ENCODE results near the gene DOK5. TPM values are rescaled to one million over a fixed set of nuclear protein-coding genes. Genes with fewer than 3 reads are reported as not detected.

DOK5 gene
- total RNA-seq, 3 donors from 2014 or later (not counting 1 experiment from before 2014, with no cell fraction given): not detected

- no peak for TF ChIP-seq CTCF (IDR thresholded peaks at IDR 0.05)
- Histone ChIP-seq H3K27ac (ENCODE audit: low read length) (no peak overlapping the region), H3K27me3 (ENCODE audit: control insufficient read depth, insufficient read depth, low read length) (no peaks in the 10 kb centered on the region), H3K4me3 (ENCODE audit: low read length) (no peak overlapping the region), H3K9me3 (ENCODE audit: control insufficient read depth, insufficient read depth, low read length) (no peaks in the 10 kb centered on the region), H3K36me3 (ENCODE audit: control insufficient read depth, insufficient read depth, low read length) (no peaks in the 10 kb centered on the region), H3K4me1 (ENCODE audit: control insufficient read depth, insufficient read depth, low read length) (no peaks in the 10 kb centered on the region)
- DNase-seq (no peak), ATAC-seq (no peak)
- H3K36me3 Mint-ChIP-seq: no peaks in the 10 kb centered on the region
- intact Hi-C loops (cut with micrococcal nuclease): no loop called here
- H3K27me3 Mint-ChIP-seq (ENCODE audit: low read depth in 2 of 2): peaks cover 3 to 13% of the 10 kb centered on the region in 2 donors
- no peak overlapping the region for H3K27ac Mint-ChIP-seq
- H3K4me1 Mint-ChIP-seq: no peaks in the 10 kb centered on the region
- H3K9me3 Mint-ChIP-seq: no peaks in the 10 kb centered on the region
- H3K4me3 Mint-ChIP-seq: no peak overlapping the region
- no CpG with 5 or more reads among the region's 1 CpG for WGBS (ENCODE audit: insufficient coverage)
Measured at GRCh38 chr20:54499111-54499510, 23.7 kb downstream of the DOK5 start.

DNA sequence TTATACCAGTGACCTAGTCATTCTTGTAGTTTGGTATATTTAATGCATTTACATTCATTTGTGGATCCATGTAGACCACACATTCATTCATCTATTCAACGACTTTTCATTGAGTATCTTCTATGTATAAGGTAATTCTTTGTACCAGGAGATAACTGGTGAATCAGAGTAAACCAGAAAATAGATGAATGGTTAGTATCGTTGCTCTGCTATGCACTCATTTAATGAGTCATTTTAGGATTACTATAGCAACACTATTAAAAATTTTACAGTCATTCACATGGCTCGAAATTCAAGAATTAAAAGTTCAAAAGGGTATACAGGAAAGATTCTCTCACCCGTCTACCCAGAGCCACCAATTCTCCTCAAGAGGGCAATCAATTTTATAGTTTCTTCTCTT is 26.8 kb downstream of the DOK5 start:
- H3K27ac ChIP-seq (ENCODE audit: low read length): no peak overlapping the region
- H3K9me3 ChIP-seq (ENCODE audit: control insufficient read depth, insufficient read depth, low read length): no peaks in the 10 kb centered on the region
- peaks cover 0 to 3% of the 10 kb centered on the region in 2 donors for H3K9me3 Mint-ChIP-seq
- H3K36me3 ChIP-seq (ENCODE audit: control insufficient read depth, insufficient read depth, low read length): no peaks in the 10 kb centered on the region
- no peak overlapping the region for H3K4me3 Mint-ChIP-seq
- no peak for ATAC-seq
- H3K36me3 Mint-ChIP-seq: no peaks in the 10 kb centered on the region
- intact Hi-C loops (cut with micrococcal nuclease): no loop called here
- no peaks in the 10 kb centered on the region for H3K27me3 ChIP-seq (ENCODE audit: control insufficient read depth, insufficient read depth, low read length)
- no peak for DNase-seq
- TF ChIP-seq CTCF (IDR thresholded peaks at IDR 0.05): no peak
- no peaks in the 10 kb centered on the region for H3K4me1 ChIP-seq (ENCODE audit: control insufficient read depth, insufficient read depth, low read length)
- peaks cover 0 to 10% of the 10 kb centered on the region in 2 donors for H3K27me3 Mint-ChIP-seq (ENCODE audit: low read depth in 2 of 2)
- H3K4me1 Mint-ChIP-seq: no peaks in the 10 kb centered on the region
- H3K27ac Mint-ChIP-seq: no peak overlapping the region
- no peak overlapping the region for H3K4me3 ChIP-seq (ENCODE audit: low read length)
- 89% methylated on average over 2 of the region's 4 CpGs for WGBS (ENCODE audit: insufficient coverage)

DNA sequence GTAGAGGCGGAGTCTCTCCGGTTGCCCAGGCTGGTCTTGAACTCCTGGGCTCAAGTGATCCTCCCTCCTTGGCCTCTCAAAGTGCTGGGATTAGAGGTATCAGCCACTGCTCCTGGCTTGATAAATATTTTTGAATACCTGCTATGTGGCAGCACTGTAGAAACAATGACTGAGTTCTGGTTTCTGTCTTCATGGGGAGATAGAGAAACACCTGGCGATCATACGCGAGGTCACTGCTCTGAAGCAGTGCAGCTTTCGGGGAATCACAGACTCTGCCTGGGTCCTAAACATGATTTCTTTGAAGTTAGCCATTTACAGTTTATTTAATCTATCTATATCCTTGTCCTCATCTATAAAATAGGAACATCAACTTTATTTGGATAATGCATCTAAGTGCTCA is 31.2 kb downstream of the DOK5 start:
- peaks cover 3 to 5% of the 10 kb centered on the region in 2 donors for H3K27me3 Mint-ChIP-seq (ENCODE audit: low read depth in 2 of 2)
- Histone ChIP-seq H3K9me3 (ENCODE audit: control insufficient read depth, insufficient read depth, low read length) (no peaks in the 10 kb centered on the region), H3K36me3 (ENCODE audit: control insufficient read depth, insufficient read depth, low read length) (no peaks in the 10 kb centered on the region), H3K27me3 (ENCODE audit: control insufficient read depth, insufficient read depth, low read length) (no peaks in the 10 kb centered on the region), H3K4me3 (ENCODE audit: low read length) (no peak overlapping the region), H3K27ac (ENCODE audit: low read length) (no peak overlapping the region), H3K4me1 (ENCODE audit: control insufficient read depth, insufficient read depth, low read length) (no peaks in the 10 kb centered on the region)
- no peaks in the 10 kb centered on the region for H3K4me1 Mint-ChIP-seq
- peaks cover 3 to 4% of the 10 kb centered on the region in 2 donors for H3K9me3 Mint-ChIP-seq
- 93% methylated on average over 6 of the region's 6 CpGs for WGBS (ENCODE audit: insufficient coverage)
- H3K4me3 Mint-ChIP-seq: no peak overlapping the region
- intact Hi-C loops (cut with micrococcal nuclease): no loop called here
- DNase-seq (no peak), ATAC-seq (no peak)
- no peaks in the 10 kb centered on the region for H3K36me3 Mint-ChIP-seq
- H3K27ac Mint-ChIP-seq: no peak overlapping the region
- TF ChIP-seq CTCF (IDR thresholded peaks at IDR 0.05): no peak

DNA sequence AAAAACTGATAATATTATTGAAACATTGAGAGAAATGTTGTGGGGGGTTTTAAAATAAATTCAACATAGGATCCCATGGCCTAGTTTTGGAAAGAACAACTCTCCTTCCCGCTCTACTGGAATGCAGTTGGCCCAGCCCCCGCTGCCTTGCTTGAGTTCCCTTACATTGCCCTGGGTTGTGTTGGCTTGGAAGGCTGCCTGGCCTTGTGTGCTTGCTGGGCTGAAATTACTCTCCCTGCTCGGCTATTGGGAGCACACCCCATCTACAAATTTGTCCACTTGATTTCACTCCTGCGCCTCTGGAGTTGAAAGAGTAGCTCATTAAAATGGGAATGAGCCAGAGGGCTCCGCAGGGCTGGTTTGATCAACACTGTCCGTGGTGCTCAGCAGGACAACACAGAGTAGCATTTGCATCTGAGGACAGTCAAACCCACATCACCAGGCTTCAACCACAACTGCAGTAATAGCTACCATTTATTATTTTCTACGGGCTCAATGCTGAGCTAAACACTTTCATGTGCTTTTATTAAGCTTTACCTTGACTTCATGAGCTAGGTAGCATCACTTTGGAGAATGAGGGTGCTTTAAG is 35.2 kb downstream of the DOK5 start:
- no peaks in the 10 kb centered on the region for H3K4me1 ChIP-seq (ENCODE audit: control insufficient read depth, insufficient read depth, low read length)
- Mint-ChIP-seq H3K36me3 (no peaks in the 10 kb centered on the region), H3K9me3 (peaks cover 0 to 6% of the 10 kb centered on the region in 2 donors), H3K27me3 (ENCODE audit: low read depth in 2 of 2) (peaks cover 3 to 4% of the 10 kb centered on the region in 2 donors), H3K27ac (no peak overlapping the region), H3K4me3 (no peak overlapping the region), H3K4me1 (no peaks in the 10 kb centered on the region)
- H3K27ac ChIP-seq (ENCODE audit: low read length): no peak overlapping the region
- no peak overlapping the region for H3K4me3 ChIP-seq (ENCODE audit: low read length)
- no peak for ATAC-seq
- no peak for DNase-seq
- TF ChIP-seq CTCF (IDR thresholded peaks at IDR 0.05): no peak
- intact Hi-C loops (cut with micrococcal nuclease): no loop called here
- no peaks in the 10 kb centered on the region for H3K36me3 ChIP-seq (ENCODE audit: control insufficient read depth, insufficient read depth, low read length)
- no peaks in the 10 kb centered on the region for H3K27me3 ChIP-seq (ENCODE audit: control insufficient read depth, insufficient read depth, low read length)
- WGBS (ENCODE audit: insufficient coverage): 81% methylated on average over 7 of the region's 7 CpGs
- no peaks in the 10 kb centered on the region for H3K9me3 ChIP-seq (ENCODE audit: control insufficient read depth, insufficient read depth, low read length)
